ENCODE measurements around the gene GNA12. TPM values are rescaled to one million over a fixed set of nuclear protein-coding genes. Genes with fewer than 3 reads are reported as not detected.

The GNA12 gene
- total RNA-seq, 4 donors from 2014 or later = 7.6 to 8.4 (median 8.1) TPM

DNA sequence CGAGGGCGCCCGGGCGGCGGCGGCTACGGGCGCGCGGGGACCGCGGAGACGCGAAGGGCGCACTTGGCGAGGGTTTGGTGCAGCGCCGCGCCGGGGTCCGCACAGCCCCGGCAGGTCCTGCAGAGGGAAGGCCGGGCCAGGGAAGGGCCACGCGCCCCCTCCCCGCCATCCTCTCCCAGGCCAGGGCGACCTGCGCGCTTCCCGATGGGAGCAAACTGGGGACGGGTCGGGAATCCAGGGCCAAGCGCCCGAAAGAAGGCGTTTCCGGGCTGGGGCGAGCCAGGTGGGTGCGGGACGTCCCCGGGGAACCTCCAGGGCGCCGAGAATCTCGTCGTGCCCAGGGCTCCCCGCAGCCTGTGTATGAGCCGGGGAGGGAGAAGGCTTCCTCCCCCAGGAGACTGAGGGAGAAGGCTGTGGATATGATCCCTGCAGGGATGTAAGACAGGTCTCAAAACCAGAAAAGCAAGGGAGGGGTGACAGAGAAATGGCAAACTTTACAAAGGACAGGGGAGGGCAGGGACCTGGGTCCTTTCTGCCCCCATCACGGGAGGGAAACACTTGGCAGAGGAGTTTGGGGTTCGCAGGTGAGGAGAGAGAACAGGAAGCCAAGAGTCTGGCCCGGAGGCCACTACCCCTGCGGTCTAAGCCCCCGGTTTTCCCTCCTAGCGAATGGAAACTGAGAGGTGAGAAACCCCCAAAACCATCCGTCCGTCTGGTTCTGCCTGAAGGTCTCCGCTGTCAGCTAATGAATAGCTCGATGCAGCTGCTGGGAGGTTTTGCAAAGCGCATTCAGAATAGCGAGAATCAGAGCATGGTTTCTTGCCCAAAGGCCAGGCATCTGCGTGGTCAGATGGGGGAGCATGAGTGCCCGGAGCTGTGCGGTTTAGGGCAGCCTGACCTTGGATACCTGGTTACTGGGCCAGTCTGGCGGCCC is 155.4 kb downstream of the GNA12 start:
- TF ChIP-seq, protein P1, sequence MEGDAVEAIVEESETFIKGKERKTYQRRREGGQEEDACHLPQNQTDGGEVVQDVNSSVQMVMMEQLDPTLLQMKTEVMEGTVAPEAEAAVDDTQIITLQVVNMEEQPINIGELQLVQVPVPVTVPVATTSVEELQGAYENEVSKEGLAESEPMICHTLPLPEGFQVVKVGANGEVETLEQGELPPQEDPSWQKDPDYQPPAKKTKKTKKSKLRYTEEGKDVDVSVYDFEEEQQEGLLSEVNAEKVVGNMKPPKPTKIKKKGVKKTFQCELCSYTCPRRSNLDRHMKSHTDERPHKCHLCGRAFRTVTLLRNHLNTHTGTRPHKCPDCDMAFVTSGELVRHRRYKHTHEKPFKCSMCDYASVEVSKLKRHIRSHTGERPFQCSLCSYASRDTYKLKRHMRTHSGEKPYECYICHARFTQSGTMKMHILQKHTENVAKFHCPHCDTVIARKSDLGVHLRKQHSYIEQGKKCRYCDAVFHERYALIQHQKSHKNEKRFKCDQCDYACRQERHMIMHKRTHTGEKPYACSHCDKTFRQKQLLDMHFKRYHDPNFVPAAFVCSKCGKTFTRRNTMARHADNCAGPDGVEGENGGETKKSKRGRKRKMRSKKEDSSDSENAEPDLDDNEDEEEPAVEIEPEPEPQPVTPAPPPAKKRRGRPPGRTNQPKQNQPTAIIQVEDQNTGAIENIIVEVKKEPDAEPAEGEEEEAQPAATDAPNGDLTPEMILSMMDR (IDR thresholded peaks at IDR 0.05 in 4 of 5, conservative IDR thresholded peaks at IDR 0.05 in 1 of 5) = no peak
- TF ChIP-seq POLR2A (IDR thresholded peaks at IDR 0.05) = no peak
- in situ Hi-C loops (cut with MboI; ENCODE audit: low sequenced_read_pairs in 4 of 4) = loop anchor here (10.0 to 25.0 kb wide), 3 partner anchors 124 to 234 kb away; no protein-coding TSS in a partner anchor
- Histone ChIP-seq H3K36me3 (no peaks in the 10 kb centered on the region), H3K4me3 (peak overlapping the region in 1 of 4 donors; percentile 21), H3K27ac (no peak overlapping the region), H3K27me3 (peaks cover 38 to 48% (median 45%) of the 10 kb centered on the region in 3 donors), H3K4me1 (peaks cover 5 to 6% of the 10 kb centered on the region in 2 donors), H3K9me3 (no peaks in the 10 kb centered on the region)
- ATAC-seq (no peak), DNase-seq (no peak)
- intact Hi-C loops (cut with DNase I; ENCODE audit: low total_unique reads) = no loop called here

DNA sequence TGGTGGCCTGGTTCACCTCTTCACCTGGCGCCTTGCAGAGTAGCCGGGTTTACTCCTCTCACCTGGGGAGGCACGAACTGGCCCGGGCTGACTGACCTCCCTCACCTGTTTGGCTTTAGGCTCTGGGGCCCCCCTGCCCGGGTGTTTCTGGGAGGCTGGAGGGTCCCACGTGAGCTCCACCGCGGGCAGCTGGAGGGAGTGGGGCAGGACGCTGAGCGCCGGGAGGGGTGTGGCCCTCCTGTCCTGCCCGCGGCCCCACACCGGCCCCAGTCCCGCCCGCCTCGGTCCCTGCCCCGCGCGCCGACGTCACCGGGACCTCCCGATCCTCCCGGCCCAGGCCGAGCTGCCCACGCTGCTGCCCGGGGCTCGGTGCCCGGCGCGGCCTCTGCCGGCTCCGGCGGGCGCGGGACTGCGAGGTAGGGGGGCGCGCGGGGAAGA is 156.2 kb downstream of the GNA12 start, which contains the start of gene AMZ1:
AMZ1 (plus strand) TSS at position 322 of the 438 bp plus-strand sequence. CDS start 12,250 bp downstream, outside the sequence.
- ATAC-seq (no peak), DNase-seq (no peak)
- H3K4me3 ChIP-seq = peak within 1 kb of the TSS in 2 of 4 donors; percentile 21 to 38
- H3K36me3 ChIP-seq = no peaks in the 10 kb centered on the region
- in situ Hi-C loops (cut with MboI; ENCODE audit: low sequenced_read_pairs in 4 of 4) = loop anchor here (10.0 to 25.0 kb wide), 3 partner anchors 123 to 233 kb away; no protein-coding TSS in a partner anchor
- intact Hi-C loops (cut with DNase I; ENCODE audit: low total_unique reads) = no loop called here
- H3K27me3 ChIP-seq = peaks cover 39 to 49% (median 45%) of the 10 kb centered on the region in 3 donors
- no peaks in the 10 kb centered on the region for H3K9me3 ChIP-seq
- TF ChIP-seq, protein P1 (IDR thresholded peaks at IDR 0.05 in 4 of 5, conservative IDR thresholded peaks at IDR 0.05 in 1 of 5) = no peak
- no peak for TF ChIP-seq POLR2A (IDR thresholded peaks at IDR 0.05)
- peaks cover 5 to 6% of the 10 kb centered on the region in 2 donors for H3K4me1 ChIP-seq
- no peak within 1 kb of the TSS for H3K27ac ChIP-seq

GRCh38 chr7:2687338-2687869 is 156.7 kb downstream of the GNA12 start:
- intact Hi-C loops (cut with DNase I; ENCODE audit: low total_unique reads) (no loop called here), in situ Hi-C loops (cut with MboI; ENCODE audit: low sequenced_read_pairs in 4 of 4) (loop anchor here (10.0 to 25.0 kb wide), 3 partner anchors 123 to 233 kb away; no protein-coding TSS in a partner anchor)
- Histone ChIP-seq H3K4me1 (peaks cover 5 to 6% of the 10 kb centered on the region in 2 donors), H3K4me3 (peak overlapping the region in 1 of 4 donors; percentile 38), H3K36me3 (no peaks in the 10 kb centered on the region), H3K27me3 (peaks cover 41 to 54% (median 49%) of the 10 kb centered on the region in 3 donors), H3K27ac (no peak overlapping the region), H3K9me3 (no peaks in the 10 kb centered on the region)
- DNase-seq (no peak), ATAC-seq (no peak)
- no peak for TF ChIP-seq POLR2A (IDR thresholded peaks at IDR 0.05)
- TF ChIP-seq, protein P1 (IDR thresholded peaks at IDR 0.05 in 4 of 5, conservative IDR thresholded peaks at IDR 0.05 in 1 of 5) = no peak

DNA sequence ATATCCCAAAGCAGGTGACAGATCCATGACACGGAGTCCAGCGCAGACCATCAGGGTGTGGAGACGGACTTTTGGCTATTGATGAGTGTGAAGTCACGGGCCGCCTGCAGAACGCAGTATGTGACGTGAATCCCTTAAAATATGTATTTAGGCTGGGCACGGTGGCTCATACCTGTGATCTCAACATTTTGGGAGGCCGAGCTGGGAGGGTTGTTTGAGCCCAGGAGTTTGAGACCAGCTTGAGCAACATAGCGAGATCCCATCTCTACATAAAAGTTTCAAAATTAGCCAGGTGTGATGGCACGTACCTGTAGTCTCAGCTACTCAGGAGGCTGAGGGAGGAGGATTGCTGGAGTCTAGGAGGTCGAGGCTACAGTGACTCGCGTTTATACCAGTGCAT is 158.0 kb downstream of the GNA12 start:
- no peaks in the 10 kb centered on the region for H3K36me3 ChIP-seq
- peaks cover 46 to 55% (median 50%) of the 10 kb centered on the region in 3 donors for H3K27me3 ChIP-seq
- peaks cover 5 to 6% of the 10 kb centered on the region in 2 donors for H3K4me1 ChIP-seq
- ATAC-seq (no peak), DNase-seq (no peak)
- TF ChIP-seq POLR2A (IDR thresholded peaks at IDR 0.05) = no peak
- TF ChIP-seq, protein P1 (IDR thresholded peaks at IDR 0.05 in 4 of 5, conservative IDR thresholded peaks at IDR 0.05 in 1 of 5) = no peak
- no peak overlapping the region for H3K27ac ChIP-seq
- in situ Hi-C loops (cut with MboI; ENCODE audit: low sequenced_read_pairs in 4 of 4) = loop anchor here (10.0 to 25.0 kb wide), 3 partner anchors 121 to 231 kb away; no protein-coding TSS in a partner anchor
- no peak overlapping the region for H3K4me3 ChIP-seq
- intact Hi-C loops (cut with DNase I; ENCODE audit: low total_unique reads) = no loop called here
- no peaks in the 10 kb centered on the region for H3K9me3 ChIP-seq
